Measurements from ENCODE around the gene MAP3K12.
"Not testable (repeated sequence)": the region's sequence is repeated elsewhere in the genome, so short reads cannot be mapped to it uniquely, and the experiment has no call there.

Gene MAP3K12

DNA sequence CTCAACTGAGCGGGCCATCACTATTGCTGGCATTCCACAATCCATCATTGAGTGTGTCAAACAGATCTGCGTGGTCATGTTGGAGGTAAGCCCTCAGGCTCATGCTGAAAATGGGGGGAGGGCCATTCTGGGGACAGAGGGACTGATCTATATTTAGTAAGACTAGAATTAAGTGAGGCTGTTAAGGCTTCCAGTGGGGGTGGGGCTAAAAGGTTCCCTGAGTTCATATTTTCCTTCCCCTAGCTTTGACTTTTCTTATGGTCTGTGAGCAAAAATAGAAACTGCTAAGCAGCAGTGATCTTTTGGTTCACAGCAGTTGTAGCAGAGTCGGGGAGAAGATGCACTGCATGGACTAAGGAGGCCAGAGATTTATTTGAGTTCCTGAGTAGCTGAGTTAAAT is 38.2 kb downstream of the MAP3K12 start:
- Histone ChIP-seq H3K27me3 (ENCODE audit: control insufficient read depth in 2 of 2, insufficient read depth in 2 of 2, low read length in 2 of 2) (no peaks in the 10 kb centered on the region), H3K36me3 (ENCODE audit: control insufficient read depth in 2 of 2, insufficient read depth in 2 of 2, low read length in 2 of 2) (peaks cover 89 to 99% of the 10 kb centered on the region in 2 donors), H3K4me1 (ENCODE audit: control insufficient read depth in 2 of 2, insufficient read depth in 2 of 2, low read length in 2 of 2) (no peaks in the 10 kb centered on the region), H3K27ac (ENCODE audit: low read depth in 2 of 2, low read length in 2 of 2) (no peak overlapping the region), H3K9ac (ENCODE audit: low read depth in 1 of 2, low read length in 2 of 2) (no peak overlapping the region), H3K4me3 (ENCODE audit: low read length in 2 of 2) (no peak overlapping the region), H3K9me3 (ENCODE audit: control insufficient read depth in 2 of 2, low read length in 2 of 2) (no peaks in the 10 kb centered on the region)

DNA sequence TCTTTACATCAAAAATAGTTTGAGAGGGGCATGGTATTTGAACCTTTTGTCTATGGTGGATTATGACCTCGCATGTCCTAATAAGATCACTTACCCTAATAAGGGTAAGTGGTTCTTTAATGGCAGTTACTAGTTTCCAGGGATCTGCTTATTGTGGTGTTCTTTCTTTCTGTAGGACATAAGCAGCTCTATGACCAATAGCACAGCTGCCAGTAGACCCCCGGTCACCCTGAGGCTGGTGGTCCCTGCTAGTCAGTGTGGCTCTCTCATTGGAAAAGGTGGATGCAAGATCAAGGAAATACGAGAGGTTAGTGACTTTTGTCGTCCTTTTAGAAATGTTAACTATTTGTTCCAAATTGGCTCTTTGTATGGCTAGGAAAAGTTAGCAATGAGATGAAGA is 40.2 kb downstream of the MAP3K12 start:
- H3K4me3 ChIP-seq (ENCODE audit: low read length in 2 of 2): no peak overlapping the region
- no peaks in the 10 kb centered on the region for H3K9me3 ChIP-seq (ENCODE audit: control insufficient read depth in 2 of 2, low read length in 2 of 2)
- no peak overlapping the region for H3K27ac ChIP-seq (ENCODE audit: low read depth in 2 of 2, low read length in 2 of 2)
- no peaks in the 10 kb centered on the region for H3K27me3 ChIP-seq (ENCODE audit: control insufficient read depth in 2 of 2, insufficient read depth in 2 of 2, low read length in 2 of 2)
- peaks cover under 1 to 2% of the 10 kb centered on the region in 2 donors for H3K4me1 ChIP-seq (ENCODE audit: control insufficient read depth in 2 of 2, insufficient read depth in 2 of 2, low read length in 2 of 2)
- no peak overlapping the region for H3K9ac ChIP-seq (ENCODE audit: low read depth in 1 of 2, low read length in 2 of 2)
- peaks cover 86 to 99% of the 10 kb centered on the region in 2 donors for H3K36me3 ChIP-seq (ENCODE audit: control insufficient read depth in 2 of 2, insufficient read depth in 2 of 2, low read length in 2 of 2)

GRCh38 chr12:53456654-53457366 is 42.4 kb downstream of the MAP3K12 start:
- no peak overlapping the region for H3K27ac ChIP-seq (ENCODE audit: low read depth in 2 of 2, low read length in 2 of 2)
- peaks cover 12% of the 10 kb centered on the region in 2 donors for H3K4me1 ChIP-seq (ENCODE audit: control insufficient read depth in 2 of 2, insufficient read depth in 2 of 2, low read length in 2 of 2)
- H3K9ac ChIP-seq (ENCODE audit: low read depth in 1 of 2, low read length in 2 of 2): no peak overlapping the region
- H3K9me3 ChIP-seq (ENCODE audit: control insufficient read depth in 2 of 2, low read length in 2 of 2): no peaks in the 10 kb centered on the region
- H3K36me3 ChIP-seq (ENCODE audit: control insufficient read depth in 2 of 2, insufficient read depth in 2 of 2, low read length in 2 of 2): peaks cover 67 to 78% of the 10 kb centered on the region in 2 donors
- no peaks in the 10 kb centered on the region for H3K27me3 ChIP-seq (ENCODE audit: control insufficient read depth in 2 of 2, insufficient read depth in 2 of 2, low read length in 2 of 2)
- no peak overlapping the region for H3K4me3 ChIP-seq (ENCODE audit: low read length in 2 of 2)

DNA sequence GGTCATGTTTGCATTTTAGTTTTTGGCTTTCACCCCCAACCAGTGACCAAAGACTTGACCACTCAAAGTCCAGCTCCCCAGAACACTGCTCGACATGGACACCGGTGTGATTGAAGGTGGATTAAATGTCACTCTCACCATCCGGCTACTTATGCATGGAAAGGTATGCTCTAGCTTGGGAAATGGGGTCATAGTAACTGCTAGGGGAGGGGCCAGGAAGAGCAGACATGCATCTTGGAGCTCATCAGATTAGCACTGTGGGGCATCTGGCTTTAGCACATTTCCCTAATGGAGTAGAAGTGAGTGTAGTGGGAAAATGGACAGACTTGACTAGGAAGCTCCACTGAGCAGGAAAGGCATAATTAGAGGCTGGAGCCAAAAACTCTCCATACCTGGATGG is 44.6 kb downstream of the MAP3K12 start:
- no peak overlapping the region for H3K9ac ChIP-seq (ENCODE audit: low read depth in 1 of 2, low read length in 2 of 2)
- H3K27me3 ChIP-seq (ENCODE audit: control insufficient read depth in 2 of 2, insufficient read depth in 2 of 2, low read length in 2 of 2): no peaks in the 10 kb centered on the region
- no peaks in the 10 kb centered on the region for H3K9me3 ChIP-seq (ENCODE audit: control insufficient read depth in 2 of 2, low read length in 2 of 2)
- no peak overlapping the region for H3K27ac ChIP-seq (ENCODE audit: low read depth in 2 of 2, low read length in 2 of 2)
- H3K4me1 ChIP-seq (ENCODE audit: control insufficient read depth in 2 of 2, insufficient read depth in 2 of 2, low read length in 2 of 2): peaks cover 12 to 14% of the 10 kb centered on the region in 2 donors
- no peak overlapping the region for H3K4me3 ChIP-seq (ENCODE audit: low read length in 2 of 2)
- peaks cover 46 to 57% of the 10 kb centered on the region in 2 donors for H3K36me3 ChIP-seq (ENCODE audit: control insufficient read depth in 2 of 2, insufficient read depth in 2 of 2, low read length in 2 of 2)

DNA sequence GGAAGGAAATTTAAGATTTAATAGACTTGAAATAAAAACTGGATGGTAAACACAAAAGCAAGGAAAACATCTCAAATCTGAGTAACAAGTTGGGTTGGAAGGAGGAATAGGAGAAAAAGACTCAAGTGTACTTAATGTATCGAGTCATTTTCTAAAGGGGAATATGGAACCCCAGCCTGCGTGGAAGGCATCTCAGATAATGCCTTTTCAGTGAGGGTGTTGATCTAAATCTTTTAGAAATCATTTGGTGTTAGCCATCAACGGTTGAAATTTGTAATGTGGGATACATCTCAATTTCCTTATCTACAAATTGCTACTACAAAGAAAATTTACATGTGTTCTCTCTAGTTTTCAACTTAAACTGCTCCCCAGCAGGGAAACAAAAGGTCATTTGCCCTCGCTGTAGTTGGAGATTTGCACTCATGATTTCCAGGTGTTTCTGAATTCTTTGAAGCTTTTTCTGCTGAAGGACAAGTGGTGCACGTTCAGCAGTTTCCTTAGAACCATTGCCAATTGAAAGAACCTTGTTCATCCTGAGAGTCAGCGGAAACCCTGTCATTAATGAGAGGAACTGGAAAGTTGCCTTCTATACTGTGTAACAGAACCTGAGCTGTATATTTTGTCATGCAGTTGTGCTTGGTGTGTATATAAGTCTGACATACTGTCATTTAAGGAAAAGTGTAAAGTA is 45.2 kb downstream of the MAP3K12 start:
- no peak overlapping the region for H3K9ac ChIP-seq (ENCODE audit: low read depth in 1 of 2, low read length in 2 of 2)
- H3K9me3 ChIP-seq (ENCODE audit: control insufficient read depth in 2 of 2, low read length in 2 of 2): no peaks in the 10 kb centered on the region
- no peak overlapping the region for H3K27ac ChIP-seq (ENCODE audit: low read depth in 2 of 2, low read length in 2 of 2)
- H3K36me3 ChIP-seq (ENCODE audit: control insufficient read depth in 2 of 2, insufficient read depth in 2 of 2, low read length in 2 of 2): peaks cover 41 to 51% of the 10 kb centered on the region in 2 donors
- peaks cover 12 to 14% of the 10 kb centered on the region in 2 donors for H3K4me1 ChIP-seq (ENCODE audit: control insufficient read depth in 2 of 2, insufficient read depth in 2 of 2, low read length in 2 of 2)
- no peaks in the 10 kb centered on the region for H3K27me3 ChIP-seq (ENCODE audit: control insufficient read depth in 2 of 2, insufficient read depth in 2 of 2, low read length in 2 of 2)
- peak overlapping the region in 1 of 2 donors; percentile 27 for H3K4me3 ChIP-seq (ENCODE audit: low read length in 2 of 2)

DNA sequence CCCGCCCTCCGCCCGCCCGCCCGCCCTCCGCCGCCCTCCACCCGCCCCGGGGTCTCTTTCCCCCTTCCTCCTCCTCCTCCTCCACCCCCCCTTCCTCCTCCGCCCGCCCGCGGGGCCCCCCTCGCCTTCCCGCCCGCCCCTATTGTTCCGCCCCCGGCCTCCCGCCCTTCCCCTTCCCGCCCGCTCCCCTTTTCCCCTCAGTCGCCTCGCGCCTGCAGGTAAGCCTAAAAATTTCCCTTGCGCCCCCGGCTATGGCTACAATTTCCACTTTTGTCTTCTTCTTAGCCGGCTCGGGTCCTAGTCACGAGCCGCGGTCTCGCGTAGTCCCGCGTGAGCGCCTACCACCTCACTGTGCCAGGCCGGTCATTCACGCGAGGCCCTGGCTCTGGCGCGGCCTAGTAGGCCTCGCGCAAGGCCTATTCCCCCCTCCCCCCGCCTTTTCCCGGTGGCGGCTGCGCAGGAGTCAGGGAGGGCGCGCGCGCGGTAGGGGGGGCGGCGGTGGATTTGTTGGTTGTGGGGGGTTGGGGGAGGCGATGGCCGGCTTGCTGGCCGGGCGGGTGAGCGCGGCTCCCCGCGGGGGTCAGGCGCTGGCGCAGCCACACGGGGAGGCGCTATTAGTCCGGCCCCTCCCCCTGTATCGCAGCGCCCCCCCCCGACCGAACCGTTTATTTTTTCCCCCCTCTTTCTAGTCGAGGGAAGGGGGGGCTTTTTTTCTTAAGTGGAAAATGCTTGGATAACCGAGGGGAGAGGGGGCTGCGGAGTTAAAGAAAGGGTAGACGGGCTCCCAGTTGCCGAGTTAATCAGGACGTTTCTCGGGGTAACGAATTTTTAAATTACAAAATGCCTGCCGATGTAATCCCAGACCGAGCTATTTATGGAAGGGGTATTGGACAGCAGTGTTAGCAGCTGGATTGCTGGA is 46.8 kb downstream of the MAP3K12 start:
- Histone ChIP-seq H3K36me3 (ENCODE audit: control insufficient read depth in 2 of 2, insufficient read depth in 2 of 2, low read length in 2 of 2) (peaks cover 33 to 41% of the 10 kb centered on the region in 2 donors), H3K27ac (ENCODE audit: low read depth in 2 of 2, low read length in 2 of 2) (peak overlapping the region; percentile 95 to 97), H3K4me1 (ENCODE audit: control insufficient read depth in 2 of 2, insufficient read depth in 2 of 2, low read length in 2 of 2) (peaks cover 12 to 14% of the 10 kb centered on the region in 2 donors)

GRCh38 chr12:53451661-53452158 is 47.5 kb downstream of the MAP3K12 start, which contains the start of gene PCBP2:
Gene PCBP2 (plus strand): TSS chr12:53452102. CDS start chr12:53454801, 2,699 bp downstream.
- H3K9me3 ChIP-seq (ENCODE audit: control insufficient read depth in 2 of 2, low read length in 2 of 2): no peaks in the 10 kb centered on the region
- H3K27ac ChIP-seq (ENCODE audit: low read depth in 2 of 2, low read length in 2 of 2): peak within 1 kb of the TSS; percentile 95 to 97
- peaks cover 12 to 14% of the 10 kb centered on the region in 2 donors for H3K4me1 ChIP-seq (ENCODE audit: control insufficient read depth in 2 of 2, insufficient read depth in 2 of 2, low read length in 2 of 2)
- H3K9ac ChIP-seq (ENCODE audit: low read depth in 1 of 2, low read length in 2 of 2): peak within 1 kb of the TSS; percentile 88 to 90
- H3K27me3 ChIP-seq (ENCODE audit: control insufficient read depth in 2 of 2, insufficient read depth in 2 of 2, low read length in 2 of 2): no peaks in the 10 kb centered on the region
- H3K36me3 ChIP-seq (ENCODE audit: control insufficient read depth in 2 of 2, insufficient read depth in 2 of 2, low read length in 2 of 2): peaks cover 27 to 35% of the 10 kb centered on the region in 2 donors
- H3K4me3 ChIP-seq (ENCODE audit: low read length in 2 of 2): peak within 1 kb of the TSS; percentile 78 to 94

More for the DNA sequence above, 46.8 kb downstream of the MAP3K12 start:
- Histone ChIP-seq H3K4me3 (ENCODE audit: low read length in 2 of 2) (peak overlapping the region; percentile 78 to 94), H3K9me3 (ENCODE audit: control insufficient read depth in 2 of 2, low read length in 2 of 2) (no peaks in the 10 kb centered on the region), H3K9ac (ENCODE audit: low read depth in 1 of 2, low read length in 2 of 2) (peak overlapping the region; percentile 88 to 90), H3K27me3 (ENCODE audit: control insufficient read depth in 2 of 2, insufficient read depth in 2 of 2, low read length in 2 of 2) (no peaks in the 10 kb centered on the region)

DNA sequence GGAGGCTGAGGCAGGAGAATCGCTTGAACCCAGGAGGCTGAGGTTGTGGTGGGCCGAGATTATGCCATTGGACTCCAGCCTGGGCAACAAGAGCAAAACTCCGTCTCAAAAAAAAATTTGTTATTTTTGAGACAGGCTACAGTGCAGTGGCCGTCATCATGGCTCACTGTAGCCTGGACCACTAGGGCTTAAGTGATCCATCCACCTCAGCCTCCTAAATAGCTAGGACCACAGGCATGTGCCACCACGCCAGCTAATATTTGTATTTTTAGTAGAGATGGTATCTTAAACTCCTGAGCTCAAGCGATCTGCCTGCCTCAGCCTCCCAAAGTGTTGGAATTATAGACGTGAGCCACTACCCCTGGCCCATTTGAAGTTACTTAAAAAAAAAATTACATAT is 48.3 kb downstream of the MAP3K12 start:
- no peaks in the 10 kb centered on the region for H3K9me3 ChIP-seq (ENCODE audit: control insufficient read depth in 2 of 2, low read length in 2 of 2)
- no peak overlapping the region for H3K27ac ChIP-seq (ENCODE audit: low read depth in 2 of 2, low read length in 2 of 2)
- peaks cover 12 to 15% of the 10 kb centered on the region in 2 donors for H3K4me1 ChIP-seq (ENCODE audit: control insufficient read depth in 2 of 2, insufficient read depth in 2 of 2, low read length in 2 of 2)
- H3K27me3 ChIP-seq (ENCODE audit: control insufficient read depth in 2 of 2, insufficient read depth in 2 of 2, low read length in 2 of 2): no peaks in the 10 kb centered on the region
- no peak overlapping the region for H3K4me3 ChIP-seq (ENCODE audit: low read length in 2 of 2)
- H3K9ac ChIP-seq (ENCODE audit: low read depth in 1 of 2, low read length in 2 of 2): no peak overlapping the region
- peaks cover 26 to 33% of the 10 kb centered on the region in 2 donors for H3K36me3 ChIP-seq (ENCODE audit: control insufficient read depth in 2 of 2, insufficient read depth in 2 of 2, low read length in 2 of 2)

DNA sequence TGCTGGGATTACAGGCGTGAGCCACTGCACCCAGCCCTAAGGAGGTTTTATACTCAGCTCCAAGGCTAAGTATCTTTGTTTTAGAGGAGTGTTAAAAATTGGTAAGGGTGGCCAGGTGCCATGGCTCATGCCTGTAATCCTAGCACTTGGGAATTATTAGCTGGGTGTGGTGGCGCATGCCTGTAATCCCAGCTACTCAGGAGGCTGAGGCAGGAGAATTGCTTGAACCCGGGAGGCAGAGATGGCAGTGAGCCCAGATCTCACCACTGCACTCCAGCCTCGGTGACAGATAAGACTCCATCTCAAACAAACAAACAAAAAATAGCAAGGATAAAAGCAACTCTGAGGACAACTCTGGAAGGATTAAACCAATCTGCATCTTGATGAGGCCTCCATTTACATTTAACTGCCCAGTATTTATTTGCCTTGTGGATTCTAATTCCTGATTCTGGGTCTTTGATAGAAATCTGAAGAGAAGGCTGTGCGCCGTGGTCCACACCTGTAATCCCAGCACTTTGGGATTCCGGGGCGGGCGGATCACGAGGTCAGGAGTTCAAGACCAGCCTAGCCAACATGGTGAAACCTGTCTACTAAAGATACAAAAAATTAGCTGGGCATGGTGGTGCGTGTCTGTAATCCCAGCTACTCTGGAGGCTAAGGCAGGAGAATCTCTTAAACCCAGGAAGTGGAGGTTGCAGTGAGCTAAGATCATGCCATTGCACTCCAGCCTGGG is 54.5 kb downstream of the MAP3K12 start:
- peaks cover 11 to 19% of the 10 kb centered on the region in 2 donors for H3K4me1 ChIP-seq (ENCODE audit: control insufficient read depth in 2 of 2, insufficient read depth in 2 of 2, low read length in 2 of 2)
- not testable (repeated sequence) for H3K27me3 ChIP-seq (ENCODE audit: control insufficient read depth in 2 of 2, insufficient read depth in 2 of 2, low read length in 2 of 2); H3K9me3 ChIP-seq (ENCODE audit: control insufficient read depth in 2 of 2, low read length in 2 of 2); H3K4me3 ChIP-seq (ENCODE audit: low read length in 2 of 2); H3K27ac ChIP-seq (ENCODE audit: low read depth in 2 of 2, low read length in 2 of 2)
- peak overlapping the region in 1 of 2 donors; percentile 2 for H3K9ac ChIP-seq (ENCODE audit: low read depth in 1 of 2, low read length in 2 of 2)
- peaks cover 22 to 24% of the 10 kb centered on the region in 2 donors for H3K36me3 ChIP-seq (ENCODE audit: control insufficient read depth in 2 of 2, insufficient read depth in 2 of 2, low read length in 2 of 2)
